WTC11 (cell line): ENCODE measurements around the gene CTNNA2.

Experiments
- ELF4 ChIP-seq: sonication (generic); formaldehyde crosslinking; IDR thresholded peaks from 2 replicates; pipeline ENCODE4 v1.8.1; 2022; ENCODE audit warnings: low read depth, mild to moderate bottlenecking, moderate library complexity, missing genetic modification reagents
- FOXP1 ChIP-seq: sonication (generic); formaldehyde crosslinking; IDR thresholded peaks from 2 replicates; pipeline ENCODE4 v1.8.0; 2022; ENCODE audit warnings: missing genetic modification reagents, mild to moderate bottlenecking, moderate library complexity, borderline replicate concordance
- JUN ChIP-seq: sonication (generic); formaldehyde crosslinking; IDR thresholded peaks from 2 replicates; pipeline ENCODE4 v1.8.0; 2023; ENCODE audit warnings: mild to moderate bottlenecking, missing genetic modification reagents
- SP1 ChIP-seq: sonication (generic); formaldehyde crosslinking; conservative IDR thresholded peaks from 2 replicates; pipeline ENCODE4 v1.8.1; 2022; ENCODE audit warnings: missing genetic modification reagents
- TF ChIP-seq, protein P1 (sequence below): sonication (generic); formaldehyde crosslinking; IDR thresholded peaks from 2 replicates; pipeline ENCODE4 v1.8.1; 2022; ENCODE audit warnings: low read depth, missing genetic modification reagents, borderline replicate concordance
- TF ChIP-seq, protein P2 (sequence below): sonication (generic); formaldehyde crosslinking; IDR thresholded peaks from 2 replicates; pipeline ENCODE4 v1.8.0; 2022; ENCODE audit warnings: mild to moderate bottlenecking, missing genetic modification reagents
- TF ChIP-seq, protein P3 (sequence below): sonication (generic); formaldehyde crosslinking; conservative IDR thresholded peaks from 2 replicates; pipeline ENCODE4 v1.8.1; 2023; ENCODE audit warnings: mild to moderate bottlenecking, low read depth, missing genetic modification reagents, moderate library complexity
- TF ChIP-seq, protein P4 (sequence below): fragments of 200-600 bp; IDR thresholded peaks from 2 replicates; pipeline ENCODE4 v1.8.0; 2022; ENCODE audit warnings: antibody characterized with exemption

DNA sequence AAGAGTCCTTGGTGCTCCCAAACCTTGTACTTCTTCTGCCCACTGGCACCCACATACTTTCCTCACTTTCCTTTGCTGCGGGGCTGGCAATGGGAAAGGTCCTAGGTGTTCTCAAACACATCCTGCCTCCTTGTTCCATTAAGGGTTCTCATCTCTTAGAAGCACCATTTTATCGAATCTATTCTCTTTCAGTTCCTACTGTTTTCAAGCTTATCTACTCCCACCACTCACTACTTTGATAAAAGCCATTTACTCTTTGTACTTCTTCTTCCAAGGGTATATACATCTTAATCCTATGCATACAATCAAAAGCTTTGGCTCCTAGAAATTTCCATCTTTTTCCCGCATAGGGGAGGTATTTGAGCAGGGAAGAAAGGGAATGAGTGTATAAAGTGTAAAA, 868.8 kb downstream of the CTNNA2 start:
- TF ChIP-seq, protein P1, sequence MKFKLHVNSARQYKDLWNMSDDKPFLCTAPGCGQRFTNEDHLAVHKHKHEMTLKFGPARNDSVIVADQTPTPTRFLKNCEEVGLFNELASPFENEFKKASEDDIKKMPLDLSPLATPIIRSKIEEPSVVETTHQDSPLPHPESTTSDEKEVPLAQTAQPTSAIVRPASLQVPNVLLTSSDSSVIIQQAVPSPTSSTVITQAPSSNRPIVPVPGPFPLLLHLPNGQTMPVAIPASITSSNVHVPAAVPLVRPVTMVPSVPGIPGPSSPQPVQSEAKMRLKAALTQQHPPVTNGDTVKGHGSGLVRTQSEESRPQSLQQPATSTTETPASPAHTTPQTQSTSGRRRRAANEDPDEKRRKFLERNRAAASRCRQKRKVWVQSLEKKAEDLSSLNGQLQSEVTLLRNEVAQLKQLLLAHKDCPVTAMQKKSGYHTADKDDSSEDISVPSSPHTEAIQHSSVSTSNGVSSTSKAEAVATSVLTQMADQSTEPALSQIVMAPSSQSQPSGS (CRISPR knock-in tag) = no peak
- TF ChIP-seq, protein P2, sequence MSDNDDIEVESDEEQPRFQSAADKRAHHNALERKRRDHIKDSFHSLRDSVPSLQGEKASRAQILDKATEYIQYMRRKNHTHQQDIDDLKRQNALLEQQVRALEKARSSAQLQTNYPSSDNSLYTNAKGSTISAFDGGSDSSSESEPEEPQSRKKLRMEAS (CRISPR knock-in tag) = no peak
- TF ChIP-seq SP1 (CRISPR knock-in tag) = no peak
- TF ChIP-seq, protein P3, sequence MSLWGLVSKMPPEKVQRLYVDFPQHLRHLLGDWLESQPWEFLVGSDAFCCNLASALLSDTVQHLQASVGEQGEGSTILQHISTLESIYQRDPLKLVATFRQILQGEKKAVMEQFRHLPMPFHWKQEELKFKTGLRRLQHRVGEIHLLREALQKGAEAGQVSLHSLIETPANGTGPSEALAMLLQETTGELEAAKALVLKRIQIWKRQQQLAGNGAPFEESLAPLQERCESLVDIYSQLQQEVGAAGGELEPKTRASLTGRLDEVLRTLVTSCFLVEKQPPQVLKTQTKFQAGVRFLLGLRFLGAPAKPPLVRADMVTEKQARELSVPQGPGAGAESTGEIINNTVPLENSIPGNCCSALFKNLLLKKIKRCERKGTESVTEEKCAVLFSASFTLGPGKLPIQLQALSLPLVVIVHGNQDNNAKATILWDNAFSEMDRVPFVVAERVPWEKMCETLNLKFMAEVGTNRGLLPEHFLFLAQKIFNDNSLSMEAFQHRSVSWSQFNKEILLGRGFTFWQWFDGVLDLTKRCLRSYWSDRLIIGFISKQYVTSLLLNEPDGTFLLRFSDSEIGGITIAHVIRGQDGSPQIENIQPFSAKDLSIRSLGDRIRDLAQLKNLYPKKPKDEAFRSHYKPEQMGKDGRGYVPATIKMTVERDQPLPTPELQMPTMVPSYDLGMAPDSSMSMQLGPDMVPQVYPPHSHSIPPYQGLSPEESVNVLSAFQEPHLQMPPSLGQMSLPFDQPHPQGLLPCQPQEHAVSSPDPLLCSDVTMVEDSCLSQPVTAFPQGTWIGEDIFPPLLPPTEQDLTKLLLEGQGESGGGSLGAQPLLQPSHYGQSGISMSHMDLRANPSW = no peak
- no peak for TF ChIP-seq FOXP1 (CRISPR knock-in tag)
- TF ChIP-seq, protein P4, sequence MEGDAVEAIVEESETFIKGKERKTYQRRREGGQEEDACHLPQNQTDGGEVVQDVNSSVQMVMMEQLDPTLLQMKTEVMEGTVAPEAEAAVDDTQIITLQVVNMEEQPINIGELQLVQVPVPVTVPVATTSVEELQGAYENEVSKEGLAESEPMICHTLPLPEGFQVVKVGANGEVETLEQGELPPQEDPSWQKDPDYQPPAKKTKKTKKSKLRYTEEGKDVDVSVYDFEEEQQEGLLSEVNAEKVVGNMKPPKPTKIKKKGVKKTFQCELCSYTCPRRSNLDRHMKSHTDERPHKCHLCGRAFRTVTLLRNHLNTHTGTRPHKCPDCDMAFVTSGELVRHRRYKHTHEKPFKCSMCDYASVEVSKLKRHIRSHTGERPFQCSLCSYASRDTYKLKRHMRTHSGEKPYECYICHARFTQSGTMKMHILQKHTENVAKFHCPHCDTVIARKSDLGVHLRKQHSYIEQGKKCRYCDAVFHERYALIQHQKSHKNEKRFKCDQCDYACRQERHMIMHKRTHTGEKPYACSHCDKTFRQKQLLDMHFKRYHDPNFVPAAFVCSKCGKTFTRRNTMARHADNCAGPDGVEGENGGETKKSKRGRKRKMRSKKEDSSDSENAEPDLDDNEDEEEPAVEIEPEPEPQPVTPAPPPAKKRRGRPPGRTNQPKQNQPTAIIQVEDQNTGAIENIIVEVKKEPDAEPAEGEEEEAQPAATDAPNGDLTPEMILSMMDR = no peak
- TF ChIP-seq JUN (CRISPR knock-in tag) = no peak
- TF ChIP-seq ELF4 (CRISPR knock-in tag) = no peak
